ENCODE data around the gene KCNA5. TPM values are rescaled to one million over a fixed set of nuclear protein-coding genes. Genes with fewer than 3 reads are reported as not detected.

Gene KCNA5
- total and polyA plus RNA-seq, 2 donors (not counting 1 experiment from before 2014, with no cell fraction given), result not detected

- no peaks in the 10 kb centered on the region for H3K4me1 ChIP-seq (ENCODE audit: control insufficient read depth, extremely low read depth, insufficient read depth, low read length)
Measured at GRCh38 chr12:5032821-5033220, 10.9 kb upstream of the KCNA5 start.

GRCh38 chr12:5033883-5034282 lies 9.8 kb upstream of the KCNA5 start:
- Histone ChIP-seq H3K27ac (ENCODE audit: insufficient read depth, low read length) (no peak overlapping the region), H3K27me3 (ENCODE audit: control insufficient read depth, insufficient read depth, low read length) (no peaks in the 10 kb centered on the region), H3K79me2 (ENCODE audit: control insufficient read depth, insufficient read depth, low read length) (no peaks in the 10 kb centered on the region), H3K36me3 (ENCODE audit: control insufficient read depth, insufficient read depth, low read length) (no peaks in the 10 kb centered on the region), H3K9me3 (ENCODE audit: control insufficient read depth, insufficient read depth, low read depth, low read length) (no peaks in the 10 kb centered on the region), H4K20me1 (ENCODE audit: control insufficient read depth, extremely low read depth, insufficient read depth, low read length) (no peaks in the 10 kb centered on the region), H3K4me3 (replicated peaks in 1 of 4; ENCODE audit: control extremely low read depth in 1 of 4, insufficient read depth in 1 of 4, low read depth in 3 of 4, low read length in 4 of 4) (no peak overlapping the region), H2AFZ (ENCODE audit: low read length) (no peak overlapping the region), H3K9ac (ENCODE audit: insufficient read depth, low read length) (no peak overlapping the region), H3K4me1 (ENCODE audit: control insufficient read depth, extremely low read depth, insufficient read depth, low read length) (no peaks in the 10 kb centered on the region), H3K4me2 (ENCODE audit: extremely low read depth, insufficient read depth, low read length) (no peak overlapping the region)
- peak in 1 of 2 donors; percentile 7 for DNase-seq (ENCODE audit: low read depth in 2 of 2)
- TF ChIP-seq, protein P1, sequence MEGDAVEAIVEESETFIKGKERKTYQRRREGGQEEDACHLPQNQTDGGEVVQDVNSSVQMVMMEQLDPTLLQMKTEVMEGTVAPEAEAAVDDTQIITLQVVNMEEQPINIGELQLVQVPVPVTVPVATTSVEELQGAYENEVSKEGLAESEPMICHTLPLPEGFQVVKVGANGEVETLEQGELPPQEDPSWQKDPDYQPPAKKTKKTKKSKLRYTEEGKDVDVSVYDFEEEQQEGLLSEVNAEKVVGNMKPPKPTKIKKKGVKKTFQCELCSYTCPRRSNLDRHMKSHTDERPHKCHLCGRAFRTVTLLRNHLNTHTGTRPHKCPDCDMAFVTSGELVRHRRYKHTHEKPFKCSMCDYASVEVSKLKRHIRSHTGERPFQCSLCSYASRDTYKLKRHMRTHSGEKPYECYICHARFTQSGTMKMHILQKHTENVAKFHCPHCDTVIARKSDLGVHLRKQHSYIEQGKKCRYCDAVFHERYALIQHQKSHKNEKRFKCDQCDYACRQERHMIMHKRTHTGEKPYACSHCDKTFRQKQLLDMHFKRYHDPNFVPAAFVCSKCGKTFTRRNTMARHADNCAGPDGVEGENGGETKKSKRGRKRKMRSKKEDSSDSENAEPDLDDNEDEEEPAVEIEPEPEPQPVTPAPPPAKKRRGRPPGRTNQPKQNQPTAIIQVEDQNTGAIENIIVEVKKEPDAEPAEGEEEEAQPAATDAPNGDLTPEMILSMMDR (conservative IDR thresholded peaks at IDR 0.05 in 1 of 2, IDR thresholded peaks at IDR 0.05 in 1 of 2; ENCODE audit: low read depth in 1 of 2, low read length in 2 of 2), result no peak
- no peak for TF ChIP-seq EZH2 (IDR thresholded peaks at IDR 0.05; ENCODE audit: low read length, missing control alignments)

More at GRCh38 chr12:5032821-5033220, 10.9 kb upstream of the KCNA5 start:
- no peak overlapping the region for H3K4me3 ChIP-seq (replicated peaks in 1 of 4; ENCODE audit: control extremely low read depth in 1 of 4, insufficient read depth in 1 of 4, low read depth in 3 of 4, low read length in 4 of 4)
- no peak overlapping the region for H3K4me2 ChIP-seq (ENCODE audit: extremely low read depth, insufficient read depth, low read length)
- no peak overlapping the region for H2AFZ ChIP-seq (ENCODE audit: low read length)
- H4K20me1 ChIP-seq (ENCODE audit: control insufficient read depth, extremely low read depth, insufficient read depth, low read length), result no peaks in the 10 kb centered on the region
- DNase-seq (ENCODE audit: low read depth in 2 of 2), result no peak
- H3K27me3 ChIP-seq (ENCODE audit: control insufficient read depth, insufficient read depth, low read length), result no peaks in the 10 kb centered on the region
- no peaks in the 10 kb centered on the region for H3K9me3 ChIP-seq (ENCODE audit: control insufficient read depth, insufficient read depth, low read depth, low read length)
- H3K79me2 ChIP-seq (ENCODE audit: control insufficient read depth, insufficient read depth, low read length), result no peaks in the 10 kb centered on the region
- no peak overlapping the region for H3K9ac ChIP-seq (ENCODE audit: insufficient read depth, low read length)
- H3K27ac ChIP-seq (ENCODE audit: insufficient read depth, low read length), result no peak overlapping the region
- H3K36me3 ChIP-seq (ENCODE audit: control insufficient read depth, insufficient read depth, low read length), result no peaks in the 10 kb centered on the region
- TF ChIP-seq, protein P1 (conservative IDR thresholded peaks at IDR 0.05 in 1 of 2, IDR thresholded peaks at IDR 0.05 in 1 of 2; ENCODE audit: low read depth in 1 of 2, low read length in 2 of 2), result no peak
- TF ChIP-seq EZH2 (IDR thresholded peaks at IDR 0.05; ENCODE audit: low read length, missing control alignments), result no peak

- no peaks in the 10 kb centered on the region for H3K36me3 ChIP-seq (ENCODE audit: control insufficient read depth, insufficient read depth, low read length)
- TF ChIP-seq EZH2 (IDR thresholded peaks at IDR 0.05; ENCODE audit: low read length, missing control alignments), result no peak
- TF ChIP-seq, protein P1 (conservative IDR thresholded peaks at IDR 0.05 in 1 of 2, IDR thresholded peaks at IDR 0.05 in 1 of 2; ENCODE audit: low read depth in 1 of 2, low read length in 2 of 2), result no peak
- H3K79me2 ChIP-seq (ENCODE audit: control insufficient read depth, insufficient read depth, low read length), result no peaks in the 10 kb centered on the region
- H3K9ac ChIP-seq (ENCODE audit: insufficient read depth, low read length), result no peak overlapping the region
- no peak overlapping the region for H3K4me3 ChIP-seq (replicated peaks in 1 of 4; ENCODE audit: control extremely low read depth in 1 of 4, insufficient read depth in 1 of 4, low read depth in 3 of 4, low read length in 4 of 4)
- H3K9me3 ChIP-seq (ENCODE audit: control insufficient read depth, insufficient read depth, low read depth, low read length), result no peaks in the 10 kb centered on the region
- H2AFZ ChIP-seq (ENCODE audit: low read length), result no peak overlapping the region
- H3K27ac ChIP-seq (ENCODE audit: insufficient read depth, low read length), result no peak overlapping the region
- H3K4me2 ChIP-seq (ENCODE audit: extremely low read depth, insufficient read depth, low read length), result no peak overlapping the region
- no peaks in the 10 kb centered on the region for H4K20me1 ChIP-seq (ENCODE audit: control insufficient read depth, extremely low read depth, insufficient read depth, low read length)
- DNase-seq (ENCODE audit: low read depth in 2 of 2), result no peak
- no peaks in the 10 kb centered on the region for H3K4me1 ChIP-seq (ENCODE audit: control insufficient read depth, extremely low read depth, insufficient read depth, low read length)
- no peaks in the 10 kb centered on the region for H3K27me3 ChIP-seq (ENCODE audit: control insufficient read depth, insufficient read depth, low read length)
Measured at GRCh38 chr12:5034603-5035002, 9.1 kb upstream of the KCNA5 start.

Measured in fibroblast of lung (primary cell).